Mucosa of gallbladder (tissue), 1 donor: ENCODE data around the gene PCSK2. TPM values are rescaled to one million over a fixed set of nuclear protein-coding genes. Genes with fewer than 3 reads are reported as not detected.

Experiments
- DNase-seq: peaks from one replicate; pipeline ENCODE4 v3.0.0-alpha.2; 2020; ENCODE audit warnings: low spot score
- total RNA-seq: library from RNA; stranded (reverse); gene quantifications from one replicate; pipeline ENCODE4 v1.2.1, GENCODE V29; 2021
- donor health status: DM: no; HTN: no; CAD: no.

The PCSK2 gene
- total RNA-seq, 1 donor from 2014 or later = 2.6 TPM

- DNase-seq = no peak
Observed at GRCh38 chr20:17395729-17396128, 168.9 kb downstream of the PCSK2 start.

DNA sequence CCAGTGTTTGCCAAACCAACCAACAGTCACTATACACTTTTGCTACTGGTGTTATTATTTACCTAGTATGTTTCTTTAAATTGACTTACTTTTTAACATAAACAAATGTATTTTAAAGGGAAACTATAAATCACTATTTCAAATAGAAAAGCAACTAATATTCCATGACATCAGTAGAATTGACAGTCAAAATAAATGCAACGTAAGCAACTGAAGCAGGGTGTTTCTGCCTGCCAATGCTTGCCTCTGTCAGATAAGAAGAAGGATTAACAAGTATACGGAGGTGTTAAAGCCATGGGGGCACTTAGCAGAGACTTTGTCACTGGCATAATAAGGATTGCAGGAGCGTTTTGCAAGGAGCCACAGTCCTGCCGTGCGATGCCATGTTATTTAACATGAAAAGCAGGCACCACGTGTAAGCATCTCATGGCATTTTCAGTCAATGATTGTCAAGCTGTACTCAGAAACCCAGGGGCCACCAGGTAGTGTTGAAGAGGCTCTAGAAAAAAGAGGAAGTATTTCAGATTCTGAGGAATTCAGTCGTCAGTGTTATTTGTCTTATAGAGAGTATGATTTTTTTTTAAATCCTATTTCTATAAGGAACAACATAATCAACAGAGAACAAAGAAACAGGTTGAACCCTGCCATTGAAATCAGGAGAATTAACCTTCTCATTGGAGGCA, 172.6 kb downstream of the PCSK2 start:
- no peak for DNase-seq

DNA sequence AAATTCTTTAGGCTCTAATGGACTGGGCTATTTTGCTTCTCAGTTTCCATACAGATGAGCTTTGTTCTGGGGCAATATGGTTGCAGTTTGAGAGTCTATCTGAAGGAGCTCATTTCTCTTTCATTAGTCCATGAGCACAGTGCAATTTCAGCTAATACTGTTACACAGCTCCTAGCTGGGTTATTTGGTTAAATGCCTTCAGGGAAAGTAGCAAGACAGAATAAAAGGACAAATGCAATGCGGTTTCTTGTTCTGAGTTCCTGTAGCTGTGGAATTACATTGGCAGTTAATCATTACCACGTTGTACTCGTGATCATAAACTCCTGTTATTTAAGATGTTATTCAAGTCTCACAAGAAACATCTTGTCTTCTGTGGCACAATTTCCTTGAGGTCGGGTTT, 176.6 kb downstream of the PCSK2 start:
- no peak for DNase-seq

DNA sequence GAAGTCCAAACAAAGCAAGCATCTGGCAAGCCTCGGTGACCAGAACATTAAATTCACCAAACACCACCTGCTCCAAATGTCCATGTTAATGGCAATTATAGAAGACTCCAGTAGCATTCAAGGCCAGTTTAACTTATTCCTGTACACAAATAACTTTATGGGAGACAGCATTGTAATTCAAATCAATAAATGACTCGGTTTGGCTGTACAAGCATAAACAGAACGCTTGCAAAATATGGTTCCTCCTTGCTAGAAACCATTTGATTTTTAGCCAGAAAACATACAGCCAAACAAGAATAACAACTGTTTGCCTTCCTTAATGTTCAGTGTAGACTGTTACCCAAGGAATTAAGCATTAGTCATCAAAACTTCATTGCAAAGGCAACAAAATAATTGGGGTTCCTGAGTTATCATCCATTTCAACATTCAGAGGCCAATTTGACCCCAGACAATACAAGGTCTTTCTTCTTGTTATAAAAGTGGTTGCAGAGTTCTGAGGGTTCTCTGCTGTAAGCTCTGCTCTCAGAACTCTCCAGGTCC, 179.3 kb downstream of the PCSK2 start:
- no peak for DNase-seq

DNA sequence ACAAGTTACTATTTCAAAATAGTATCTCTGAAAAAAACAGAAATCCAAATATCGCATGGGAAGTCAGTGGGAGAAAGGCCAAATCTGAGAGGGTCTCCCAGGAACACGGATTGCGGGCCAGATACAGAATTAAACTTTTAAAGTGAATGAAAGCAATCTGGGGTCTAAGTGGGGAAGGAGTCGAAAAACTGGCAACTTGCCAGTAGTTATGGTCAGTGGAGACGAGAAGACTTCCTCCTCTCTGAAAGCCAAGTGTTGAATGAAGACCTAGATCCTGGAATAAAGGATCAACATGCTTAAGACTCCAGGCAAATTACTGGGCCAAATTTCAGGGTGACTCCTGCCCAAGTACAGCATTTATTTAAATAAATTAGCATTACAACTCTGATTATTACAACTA, 180.7 kb downstream of the PCSK2 start:
- no peak for DNase-seq

- no peak for DNase-seq
Observed at GRCh38 chr20:17417225-17417624, 190.4 kb downstream of the PCSK2 start.

GRCh38 chr20:17418737-17419136, 191.9 kb downstream of the PCSK2 start:
- DNase-seq = no peak

- no peak for DNase-seq
Observed at GRCh38 chr20:17419479-17420041, 192.7 kb downstream of the PCSK2 start.

- DNase-seq = no peak
Observed at GRCh38 chr20:17421493-17421892, 194.7 kb downstream of the PCSK2 start.

DNA sequence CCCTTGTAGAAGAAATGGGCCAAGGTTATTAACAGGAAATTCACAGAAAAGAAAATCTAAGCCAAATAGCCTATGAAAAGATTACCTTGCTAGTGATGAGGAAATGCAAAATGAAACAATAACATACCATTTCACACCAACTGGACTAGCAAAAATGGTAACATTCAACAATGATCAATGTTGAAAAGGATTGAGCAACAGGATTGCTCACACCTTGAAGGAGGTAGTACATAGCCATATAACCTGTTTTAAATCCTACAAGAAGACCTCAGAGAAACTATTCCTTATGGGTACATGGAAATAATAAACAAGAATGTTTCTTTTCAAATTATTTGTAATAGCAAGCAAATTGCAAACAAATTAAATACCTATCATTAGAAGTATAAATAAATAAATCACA, 196.9 kb downstream of the PCSK2 start:
- no peak for DNase-seq

DNA sequence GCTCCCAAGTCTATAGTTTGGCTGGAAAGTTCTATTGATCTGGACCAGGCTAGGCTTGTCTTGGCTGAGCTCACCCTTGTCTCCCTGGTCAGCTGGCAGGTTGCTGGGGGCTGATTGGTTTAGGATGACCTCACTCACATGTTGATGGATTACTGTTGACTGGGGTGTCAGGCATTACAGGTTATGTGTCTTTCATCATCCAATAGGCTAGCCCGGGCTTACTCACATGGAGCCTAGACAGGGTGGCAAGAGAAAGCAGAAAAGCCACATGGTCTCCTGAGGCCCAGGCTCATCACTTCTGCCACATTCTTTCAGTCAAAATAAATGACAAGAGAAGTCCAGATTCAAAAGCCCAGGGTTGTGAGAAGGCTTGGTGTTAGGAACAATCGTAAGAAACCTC, 200.8 kb downstream of the PCSK2 start:
- no peak for DNase-seq

DNA sequence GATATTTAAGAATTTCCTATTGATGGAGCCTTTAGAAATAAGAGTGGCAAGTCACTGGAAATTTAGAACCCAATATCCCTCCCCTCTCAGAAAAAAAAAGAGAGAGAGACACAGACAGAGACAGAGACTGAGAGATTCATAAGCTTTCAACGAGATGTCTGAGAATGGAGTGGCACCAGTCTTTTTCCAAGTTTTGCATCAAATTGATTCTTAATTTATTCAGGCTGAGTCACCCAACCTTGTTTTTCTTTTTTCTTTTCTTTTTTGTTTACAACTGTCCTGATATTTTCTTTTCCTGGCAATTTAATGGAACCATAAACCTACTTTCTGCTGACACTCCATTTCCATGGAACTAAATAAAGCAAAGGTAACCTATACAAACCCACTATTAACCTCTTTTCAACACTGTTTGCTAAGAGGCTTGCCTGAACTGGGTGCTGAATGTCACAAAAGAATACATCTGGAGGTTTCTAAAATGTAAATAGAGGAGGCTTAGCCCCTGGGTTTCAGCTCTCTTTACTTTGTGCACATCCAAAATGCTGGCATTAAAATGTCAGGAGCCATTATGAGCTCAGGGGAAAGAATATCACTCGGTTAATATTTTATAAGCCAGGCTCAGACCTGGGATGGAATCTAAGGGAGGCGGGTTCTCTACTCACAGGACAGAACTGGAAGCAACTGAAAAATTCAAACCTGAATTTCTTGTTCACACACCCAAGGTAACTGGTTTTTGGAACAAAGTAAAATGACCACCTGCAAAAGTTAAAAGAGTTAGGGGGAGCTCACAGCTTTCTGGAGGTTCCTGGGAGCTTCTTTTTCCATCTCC, 203.5 kb downstream of the PCSK2 start:
- DNase-seq = no peak

- DNase-seq = peak; percentile 39
Observed at GRCh38 chr20:17431621-17432364, 205.0 kb downstream of the PCSK2 start.

GRCh38 chr20:17436664-17437063, 209.8 kb downstream of the PCSK2 start:
- DNase-seq = no peak

DNA sequence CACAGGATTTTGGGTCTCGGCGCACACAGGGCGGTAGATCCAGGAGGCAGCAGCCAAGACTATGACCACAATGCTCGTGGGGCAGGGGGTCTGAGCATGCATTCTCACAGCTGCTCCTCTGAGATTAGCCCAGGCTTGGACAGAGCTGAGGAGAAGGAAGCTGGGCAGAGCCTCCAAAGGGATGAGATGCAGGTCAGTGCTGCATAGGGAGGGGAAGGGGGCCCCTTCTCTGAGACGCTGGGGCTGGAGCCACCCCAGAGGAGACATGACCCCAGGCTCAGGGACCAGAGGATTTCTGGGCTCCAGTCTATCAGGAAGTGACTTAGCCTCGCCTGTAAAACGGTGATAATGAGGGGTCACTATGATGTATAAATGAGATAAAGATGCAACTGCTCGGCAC, 210.4 kb downstream of the PCSK2 start:
- no peak for DNase-seq

DNA sequence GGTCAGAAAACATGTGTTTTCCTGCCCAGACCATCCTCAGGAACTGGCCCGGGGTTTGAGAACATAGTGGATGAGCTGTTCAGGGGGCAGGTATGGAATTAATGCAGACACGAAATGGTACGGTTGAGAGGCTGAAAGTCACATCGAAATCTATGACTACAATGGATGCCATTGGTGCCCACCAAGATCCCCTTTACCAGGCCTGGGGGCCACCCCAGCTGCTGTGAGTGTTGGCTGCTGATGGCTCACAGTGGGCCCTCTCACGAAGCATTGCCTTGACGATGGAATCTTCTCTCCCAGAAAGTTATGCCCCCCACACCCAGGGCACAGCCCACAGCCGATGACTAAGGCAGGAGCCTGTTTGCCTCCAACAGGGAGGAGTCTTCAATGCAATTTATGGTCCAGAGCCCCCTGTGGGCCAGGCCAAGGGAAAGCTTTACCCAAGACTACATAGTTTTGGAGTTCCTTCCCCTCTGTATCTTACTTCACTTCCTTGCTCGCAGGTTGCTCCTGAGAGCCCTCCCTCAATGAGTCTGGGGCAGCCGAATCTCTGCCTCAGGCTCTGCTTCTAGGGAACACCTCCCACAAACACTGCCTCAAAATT, 211.7 kb downstream of the PCSK2 start:
- DNase-seq = no peak

GRCh38 chr20:17439616-17440296, 212.9 kb downstream of the PCSK2 start:
- DNase-seq = no peak

DNA sequence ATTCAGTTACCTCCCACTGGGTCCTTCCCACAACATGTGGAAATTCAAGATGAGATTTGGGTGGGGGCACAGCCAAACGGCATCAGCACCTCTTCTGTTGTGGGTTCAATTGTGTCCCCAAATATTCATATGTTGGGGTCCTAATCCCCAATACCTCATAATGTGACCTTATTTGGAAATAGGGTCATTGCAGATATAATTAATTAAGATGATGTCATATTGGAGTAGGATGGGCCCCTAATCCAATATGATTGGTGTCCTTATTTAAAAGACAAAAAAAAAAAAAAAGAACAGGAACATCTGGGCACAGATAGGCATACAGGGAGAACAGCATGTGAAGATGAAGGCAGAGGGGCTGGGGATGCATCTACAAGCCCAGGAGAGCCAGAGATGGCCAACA, 214.9 kb downstream of the PCSK2 start:
- no peak for DNase-seq

DNA sequence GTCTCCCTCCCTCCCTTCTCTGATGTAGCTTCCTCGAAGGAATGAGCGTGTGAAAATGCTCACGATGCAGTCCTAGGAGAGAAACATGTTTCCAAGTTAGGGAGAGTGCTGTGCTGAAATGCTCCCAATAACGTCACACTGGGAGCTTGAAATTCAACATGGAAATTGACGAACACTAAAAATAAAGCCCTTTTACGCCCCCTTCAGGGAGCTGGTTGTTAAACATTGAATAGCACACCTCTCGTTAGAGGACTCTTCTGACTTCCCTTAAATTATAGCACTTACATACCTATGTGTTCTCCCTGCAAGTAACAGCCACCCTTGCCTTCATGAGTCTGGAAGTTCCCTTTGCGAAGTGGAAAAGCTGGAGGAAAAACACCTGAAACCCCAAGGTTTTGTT, 215.7 kb downstream of the PCSK2 start:
- DNase-seq = no peak

DNA sequence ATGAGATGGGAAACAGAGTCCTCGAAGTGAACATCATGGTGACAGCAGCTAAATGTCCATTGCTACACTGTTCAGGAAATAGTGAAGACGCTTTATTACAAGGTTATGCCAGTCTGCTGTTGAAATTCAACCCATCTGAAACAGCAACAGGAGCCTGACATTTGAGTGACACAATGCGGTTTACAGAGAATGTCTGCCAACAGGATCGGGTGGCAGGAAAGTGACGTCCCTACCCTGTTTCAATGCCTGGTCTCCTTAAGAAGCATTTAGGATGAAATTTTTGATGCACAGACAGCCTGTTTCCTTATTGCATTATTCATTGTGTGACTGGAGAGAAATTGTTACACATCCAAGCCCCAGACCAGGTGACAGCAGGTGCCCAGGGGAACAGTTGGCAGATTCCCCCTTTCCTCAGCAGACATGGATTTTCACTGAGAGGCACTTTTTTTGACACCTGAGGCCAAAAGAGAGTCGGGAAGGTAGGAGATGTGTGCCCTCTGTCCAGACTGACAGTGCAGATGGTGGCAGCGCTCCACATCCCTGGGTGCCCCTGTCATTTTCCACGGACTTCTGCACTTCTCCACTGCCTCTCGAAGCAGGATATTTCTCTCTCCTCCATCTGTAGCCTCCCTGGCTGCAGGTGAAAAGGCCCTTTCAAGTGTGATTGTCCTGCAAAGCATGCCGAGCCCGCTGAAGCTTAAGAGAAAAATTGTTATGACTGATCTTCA, 216.5 kb downstream of the PCSK2 start:
- DNase-seq = no peak
